ENCODE data around the gene NDST1. TPM values are rescaled to one million over a fixed set of nuclear protein-coding genes. Genes with fewer than 3 reads are reported as not detected.
A peak's percentile ranks its signal among the peaks of the same experiment; 100 is the strongest.

Gene NDST1
- total and polyA plus RNA-seq, 12 donors: 14.8 to 86.1 (median 58.5) TPM

DNA sequence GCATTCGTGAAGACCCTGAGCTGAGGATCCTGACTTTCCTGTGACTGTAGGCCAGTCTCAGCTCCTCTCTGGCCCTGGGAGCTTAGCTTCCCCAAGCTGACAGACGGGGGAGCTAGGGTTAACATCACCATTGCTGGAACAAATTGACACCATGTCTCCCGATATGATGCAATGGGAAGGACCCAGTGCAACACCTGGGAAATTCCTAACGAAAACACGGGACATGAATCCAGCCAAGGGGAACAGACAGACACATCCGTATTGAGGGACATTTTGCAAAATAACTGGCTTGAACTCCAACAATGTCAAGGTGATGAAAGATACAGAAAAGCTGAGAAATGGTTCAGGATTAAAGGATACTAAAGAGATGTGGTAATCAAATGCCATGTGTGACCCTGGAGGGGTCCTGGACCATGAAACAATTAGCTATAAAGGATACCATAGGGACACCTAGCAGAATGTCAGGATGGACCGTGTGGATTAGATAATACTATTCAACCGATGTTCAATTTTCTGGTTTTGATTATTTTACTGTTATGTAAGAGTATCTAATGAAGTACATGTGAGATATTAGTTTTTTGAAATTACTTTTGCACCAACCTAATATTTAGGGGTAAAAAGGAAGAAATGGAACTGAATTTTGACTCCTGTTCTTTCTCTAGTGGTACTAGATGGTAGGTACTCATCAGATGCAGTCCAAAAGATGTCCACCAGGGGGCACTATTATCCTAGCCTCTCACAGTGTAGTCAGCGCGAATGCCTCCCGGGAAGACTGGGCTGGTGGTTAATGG is 52.7 kb downstream of the NDST1 start:
- H3K9me3 ChIP-seq: peaks cover 0 to 9% (median 0%) of the 10 kb centered on the region in 11 donors
- DNase-seq (peak in 1 of 2 donors; percentile 91), ATAC-seq (peak; percentile 78 to 91 (median 87))
- peaks cover 0 to 29% (median 8%) of the 10 kb centered on the region in 9 donors for H3K4me1 ChIP-seq
- H3K27ac ChIP-seq: peak overlapping the region in 1 of 10 donors; percentile 0
- no peaks in the 10 kb centered on the region for H3K27me3 ChIP-seq
- intact Hi-C loops (cut with DNase I): loop anchor here in 9 of 10 donors (1.0 to 5.0 kb wide), 10 partner anchors 94 to 287 kb away; partner anchors contain the start of genes IRGM (in 6 of the 9) and RBM22 (in 4 of the 9)
- no peak overlapping the region for H3K4me3 ChIP-seq
- peaks cover 0 to 20% (median 2%) of the 10 kb centered on the region in 9 donors for H3K36me3 ChIP-seq
- TF ChIP-seq CTCF (IDR thresholded peaks at IDR 0.05): peak; percentile 88 to 97 (median 95)
- WGBS, 2 donors: 15 to 17% methylated on average over 11 of the region's 11 CpGs

DNA sequence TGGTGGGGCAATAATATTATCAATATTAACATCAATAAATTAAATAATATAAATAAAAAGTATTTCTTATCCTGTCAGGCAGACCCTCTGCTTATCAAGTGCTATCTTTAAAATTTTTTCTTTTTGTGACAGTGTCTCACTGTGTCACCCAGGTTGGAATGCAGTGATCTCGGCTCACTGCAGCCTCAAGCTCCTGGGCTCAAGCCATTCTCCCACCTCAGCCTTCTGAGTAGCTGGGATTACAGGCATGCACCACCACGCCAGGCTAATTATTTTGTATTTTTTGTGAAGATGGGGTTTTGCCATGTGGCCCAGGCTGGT is 53.2 kb downstream of the NDST1 start:
- H3K9me3 ChIP-seq: peaks cover 0 to 9% (median 0%) of the 10 kb centered on the region in 11 donors
- no peak overlapping the region for H3K4me3 ChIP-seq
- peaks cover 0 to 15% (median 0%) of the 10 kb centered on the region in 9 donors for H3K36me3 ChIP-seq
- intact Hi-C loops (cut with DNase I): loop anchor here in 9 of 10 donors (1.0 to 5.0 kb wide), 10 partner anchors 94 to 286 kb away; partner anchors contain the start of genes IRGM (in 6 of the 9) and RBM22 (in 4 of the 9)
- TF ChIP-seq CTCF (IDR thresholded peaks at IDR 0.05): no peak
- no peaks in the 10 kb centered on the region for H3K27me3 ChIP-seq
- WGBS, 2 donors: 63 to 64% methylated on average over 2 of the region's 2 CpGs
- ATAC-seq (peak in 3 of 8 donors; percentile 5 to 26 (median 11)), DNase-seq (no peak)
- H3K27ac ChIP-seq: no peak overlapping the region
- peaks cover 0 to 29% (median 8%) of the 10 kb centered on the region in 9 donors for H3K4me1 ChIP-seq

DNA sequence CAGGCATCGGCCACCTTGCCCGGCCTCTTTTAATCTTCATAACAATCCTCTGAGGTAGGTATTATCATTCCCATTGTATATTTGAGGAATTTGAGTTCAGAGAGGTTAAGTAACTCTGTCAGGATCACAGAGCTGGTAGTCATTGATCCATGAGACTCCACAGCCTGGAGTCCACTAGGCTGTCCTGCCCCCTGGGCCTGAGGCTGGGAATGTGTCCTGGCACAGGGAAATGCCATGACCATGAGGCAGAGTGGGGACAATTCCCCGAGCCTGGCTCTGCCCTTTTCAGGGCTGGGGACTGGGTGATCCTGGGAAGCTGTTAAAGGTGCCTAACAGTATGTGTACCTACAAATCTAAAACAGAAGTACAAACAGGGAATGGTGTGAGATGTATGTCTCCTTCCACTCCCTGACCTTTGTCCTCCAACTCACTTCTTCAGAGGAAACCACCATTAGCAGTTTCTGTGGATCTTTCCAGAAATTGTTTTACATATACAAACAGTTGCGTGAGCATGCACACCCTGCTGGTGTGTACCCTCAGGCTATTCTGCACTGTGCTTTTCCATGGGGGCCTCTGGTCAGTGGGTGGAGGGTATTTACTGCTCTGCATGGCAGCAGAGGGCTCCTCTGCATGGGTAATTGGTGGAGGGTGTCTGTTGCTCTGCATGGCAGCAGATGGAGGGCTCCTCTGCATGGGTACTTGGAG is 53.8 kb downstream of the NDST1 start:
- Histone ChIP-seq H3K4me3 (no peak overlapping the region), H3K9me3 (peaks cover 0 to 9% (median 0%) of the 10 kb centered on the region in 11 donors), H3K27me3 (no peaks in the 10 kb centered on the region), H3K27ac (no peak overlapping the region), H3K4me1 (peaks cover 0 to 29% (median 8%) of the 10 kb centered on the region in 9 donors), H3K36me3 (peaks cover 0 to 9% (median 0%) of the 10 kb centered on the region in 9 donors)
- TF ChIP-seq CTCF (IDR thresholded peaks at IDR 0.05): no peak
- ATAC-seq (peak in 1 of 8 donors; percentile 32), DNase-seq (no peak)
- 83 to 86% methylated on average over 4 of the region's 4 CpGs for WGBS, 2 donors
- intact Hi-C loops (cut with DNase I): loop anchor here in 9 of 10 donors (1.0 to 5.0 kb wide), 10 partner anchors 93 to 286 kb away; partner anchors contain the start of genes IRGM (in 7 of the 9) and RBM22 (in 4 of the 9)

DNA sequence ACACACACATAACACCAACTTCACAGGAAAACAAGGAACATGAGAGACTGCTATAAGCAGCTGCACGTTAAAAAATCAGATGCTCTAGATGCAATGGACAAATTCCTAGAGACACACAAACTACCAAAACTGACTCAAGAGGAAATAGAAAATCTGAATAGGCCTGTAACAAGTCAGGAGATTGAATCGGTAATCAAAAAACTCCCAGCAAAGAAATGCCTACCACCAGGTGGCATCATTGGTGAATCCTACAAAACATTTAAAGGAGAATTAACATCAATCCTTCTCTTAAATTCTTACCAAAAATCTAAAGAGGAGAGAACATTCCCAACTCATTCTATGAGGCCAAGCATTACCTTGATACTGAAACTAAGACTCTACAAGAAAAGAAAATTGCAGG is 54.9 kb downstream of the NDST1 start:
- H3K4me1 ChIP-seq: peaks cover 0 to 29% (median 8%) of the 10 kb centered on the region in 9 donors
- no peaks in the 10 kb centered on the region for H3K27me3 ChIP-seq
- no peak for DNase-seq
- H3K9me3 ChIP-seq: peaks cover 0 to 9% (median 0%) of the 10 kb centered on the region in 11 donors
- intact Hi-C loops (cut with DNase I): loop anchor here in 9 of 10 donors (2.0 to 5.0 kb wide), 7 partner anchors 94 to 284 kb away; partner anchors contain the start of genes IRGM (in 5 of the 9) and RBM22 (in 4 of the 9)
- peak; percentile 14 to 63 (median 58) for TF ChIP-seq CTCF (IDR thresholded peaks at IDR 0.05)
- no peak overlapping the region for H3K27ac ChIP-seq
- no peak for ATAC-seq
- WGBS, 2 donors: 58 to 62% methylated on average over 2 of the region's 2 CpGs
- H3K4me3 ChIP-seq: no peak overlapping the region
- no peaks in the 10 kb centered on the region for H3K36me3 ChIP-seq

Data from heart right ventricle (tissue), 16 donors.